GM18526 (cell line): ENCODE results near the gene HDAC1.

ENCODE experiments used
- POLR2A ChIP-seq: IDR thresholded peaks from 3 replicates; pipeline ENCODE4 v1.6.1; 2011; ENCODE audit not compliant: insufficient read length; ENCODE audit errors: extremely low read depth

HDAC1 gene

DNA sequence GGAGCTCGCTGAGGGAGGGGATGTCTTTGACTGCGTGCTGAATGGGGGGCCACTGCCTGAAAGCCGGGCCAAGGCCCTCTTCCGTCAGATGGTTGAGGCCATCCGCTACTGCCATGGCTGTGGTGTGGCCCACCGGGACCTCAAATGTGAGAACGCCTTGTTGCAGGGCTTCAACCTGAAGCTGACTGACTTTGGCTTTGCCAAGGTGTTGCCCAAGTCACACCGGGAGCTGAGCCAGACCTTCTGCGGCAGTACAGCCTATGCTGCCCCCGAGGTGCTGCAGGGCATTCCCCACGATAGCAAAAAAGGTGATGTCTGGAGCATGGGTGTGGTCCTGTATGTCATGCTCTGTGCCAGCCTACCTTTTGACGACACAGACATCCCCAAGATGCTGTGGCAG, 71.8 kb downstream of the HDAC1 start:
- no peak for TF ChIP-seq POLR2A

DNA sequence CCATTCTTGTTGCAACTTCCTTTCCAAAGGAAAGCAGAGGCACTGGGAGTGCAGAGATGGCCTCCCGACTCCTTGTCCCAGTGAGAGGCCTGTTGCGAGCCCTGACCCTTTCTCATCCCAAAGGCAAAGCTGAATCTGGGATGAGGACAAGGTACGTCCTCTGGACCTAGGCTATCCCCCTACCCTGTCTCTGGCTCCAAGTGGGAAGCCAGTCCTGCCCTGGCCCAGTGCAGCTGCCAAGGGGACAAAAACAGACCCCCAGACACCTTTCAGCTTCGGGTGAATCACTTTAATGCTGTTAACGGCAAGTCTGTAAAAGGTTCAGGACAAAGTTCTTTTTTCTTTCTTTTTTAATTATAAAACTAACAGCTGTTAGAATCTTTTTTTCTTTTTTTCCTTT, 73.0 kb downstream of the HDAC1 start:
- no peak for TF ChIP-seq POLR2A

DNA sequence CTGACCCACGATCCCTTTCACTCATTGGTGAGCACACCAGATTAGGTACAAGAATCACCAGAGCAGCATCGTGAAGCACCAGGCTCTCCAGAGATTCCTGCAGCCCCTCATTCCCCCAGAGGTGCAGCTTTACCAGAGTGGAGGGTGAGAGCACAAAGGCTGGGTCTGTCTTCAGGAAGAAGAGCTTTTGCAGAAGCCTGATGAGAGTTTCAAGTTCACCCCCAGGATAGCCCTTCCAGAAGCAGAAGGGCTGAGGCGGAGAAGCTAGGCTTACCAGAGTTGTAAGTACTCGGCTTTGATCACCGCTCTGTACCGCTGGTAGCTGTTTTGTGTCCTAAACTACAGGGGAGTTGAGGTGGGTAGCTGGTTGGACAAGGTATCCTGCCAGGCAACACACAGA, 73.6 kb downstream of the HDAC1 start:
- no peak for TF ChIP-seq POLR2A

DNA sequence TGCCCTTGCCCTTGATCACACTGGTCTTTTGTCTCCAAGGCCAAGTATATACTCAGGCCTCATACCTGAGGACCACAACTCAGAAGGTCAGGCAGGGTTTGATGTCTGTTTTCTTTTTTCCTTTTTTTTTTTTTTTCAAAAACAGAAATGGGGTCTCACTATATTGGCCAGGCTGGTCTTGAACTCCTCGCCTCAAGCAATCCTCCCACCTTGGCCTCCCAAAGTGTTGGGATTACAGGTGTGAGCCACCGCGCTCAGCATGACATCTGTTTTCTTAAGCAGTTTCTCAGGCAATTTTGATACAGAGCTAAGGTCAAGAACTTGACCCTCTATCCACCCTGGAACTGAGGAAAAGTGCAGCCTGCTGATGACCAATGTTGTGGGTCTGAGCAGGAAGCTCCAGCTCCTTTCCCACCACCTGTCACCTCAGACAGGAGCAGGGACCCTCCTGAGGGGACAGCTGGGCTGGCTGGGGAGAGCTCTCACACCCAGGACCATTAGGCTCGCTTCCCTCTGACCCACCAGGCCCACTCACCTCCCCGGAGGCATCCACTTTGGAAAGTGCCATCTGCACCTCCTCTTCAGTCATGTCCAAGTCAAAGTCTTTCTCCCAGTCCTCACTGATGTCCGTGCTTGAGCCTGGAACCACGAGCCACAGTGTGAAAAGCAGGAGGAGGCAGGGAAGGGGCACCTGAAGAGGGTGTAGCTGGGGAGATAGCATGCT, 76.2 kb downstream of the HDAC1 start:
- TF ChIP-seq POLR2A: no peak

DNA sequence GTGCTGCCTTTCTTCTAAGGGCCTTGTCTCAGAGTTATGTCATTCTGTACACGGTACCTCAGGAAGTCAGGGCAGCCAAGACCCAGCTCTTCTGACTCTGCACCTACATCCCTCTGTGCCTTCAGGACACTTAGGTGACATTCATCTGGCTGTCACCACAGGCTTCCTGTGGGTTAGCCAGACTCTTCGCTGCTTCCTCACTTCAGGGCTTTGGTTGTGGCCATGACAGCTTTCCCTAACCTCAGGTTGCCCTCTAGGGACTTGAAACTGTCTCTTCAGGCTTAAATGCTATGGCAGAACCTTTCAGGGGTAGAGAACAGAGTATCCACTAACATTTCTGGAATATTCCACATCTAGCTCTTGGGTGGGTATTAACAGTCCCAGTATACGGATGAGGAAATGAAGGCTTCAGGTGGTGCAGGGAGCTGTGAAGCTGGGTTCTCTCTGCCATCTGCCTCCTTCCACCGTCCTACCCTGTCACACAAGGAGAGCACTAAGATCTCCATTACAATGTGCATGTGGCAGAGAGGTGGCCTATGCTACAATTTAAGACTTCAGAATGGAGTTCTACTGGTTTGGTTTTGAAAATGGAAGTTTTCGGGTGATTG, 80.4 kb downstream of the HDAC1 start:
- no peak for TF ChIP-seq POLR2A

DNA sequence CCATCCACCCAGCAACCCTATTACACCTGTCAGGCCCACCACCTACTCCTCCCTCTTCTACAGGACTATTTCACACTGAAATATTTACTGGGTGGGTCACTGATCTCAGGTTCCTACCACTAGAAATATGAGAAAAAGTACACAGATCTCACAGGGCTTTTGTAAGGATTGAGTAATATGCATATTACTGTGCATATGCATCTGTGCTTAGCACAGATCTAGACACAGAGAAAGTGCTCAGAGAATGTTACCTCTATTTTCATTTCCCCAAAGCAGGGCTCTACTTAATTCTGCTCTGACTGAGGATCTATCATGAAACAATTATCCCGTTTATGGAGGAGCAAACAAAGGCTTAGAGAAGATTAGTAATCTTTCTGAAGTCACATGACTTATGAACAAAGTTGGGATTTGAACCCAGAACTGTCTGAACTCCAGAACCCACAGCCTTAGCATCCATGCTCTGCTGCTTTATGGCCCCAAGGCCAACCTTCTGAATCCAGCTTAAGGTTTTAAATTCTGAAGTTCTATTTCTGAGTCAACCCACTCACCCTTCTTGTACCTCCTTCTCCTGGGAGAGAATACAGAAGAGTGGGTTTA, 82.2 kb downstream of the HDAC1 start:
- no peak for TF ChIP-seq POLR2A

DNA sequence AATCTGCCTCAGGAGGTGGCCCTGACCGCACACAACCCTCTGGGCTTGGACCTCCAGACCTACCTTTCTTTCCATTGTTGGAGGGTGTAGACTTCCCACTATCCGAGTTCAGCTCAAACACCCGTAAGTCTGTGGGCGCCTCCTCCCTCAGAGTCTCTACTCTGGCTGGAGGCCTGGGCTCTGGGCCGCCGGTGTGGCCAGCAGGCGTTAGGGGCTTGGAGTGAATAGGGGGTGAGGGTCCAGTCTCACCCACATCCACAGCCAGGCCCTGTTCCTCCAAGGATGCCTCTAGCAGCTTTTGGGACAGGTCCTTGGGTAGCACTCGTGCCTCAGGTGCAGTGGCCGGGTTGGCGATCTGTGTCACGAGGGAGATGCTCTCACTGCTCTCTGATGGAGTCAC, 84.3 kb downstream of the HDAC1 start:
- TF ChIP-seq POLR2A: no peak

DNA sequence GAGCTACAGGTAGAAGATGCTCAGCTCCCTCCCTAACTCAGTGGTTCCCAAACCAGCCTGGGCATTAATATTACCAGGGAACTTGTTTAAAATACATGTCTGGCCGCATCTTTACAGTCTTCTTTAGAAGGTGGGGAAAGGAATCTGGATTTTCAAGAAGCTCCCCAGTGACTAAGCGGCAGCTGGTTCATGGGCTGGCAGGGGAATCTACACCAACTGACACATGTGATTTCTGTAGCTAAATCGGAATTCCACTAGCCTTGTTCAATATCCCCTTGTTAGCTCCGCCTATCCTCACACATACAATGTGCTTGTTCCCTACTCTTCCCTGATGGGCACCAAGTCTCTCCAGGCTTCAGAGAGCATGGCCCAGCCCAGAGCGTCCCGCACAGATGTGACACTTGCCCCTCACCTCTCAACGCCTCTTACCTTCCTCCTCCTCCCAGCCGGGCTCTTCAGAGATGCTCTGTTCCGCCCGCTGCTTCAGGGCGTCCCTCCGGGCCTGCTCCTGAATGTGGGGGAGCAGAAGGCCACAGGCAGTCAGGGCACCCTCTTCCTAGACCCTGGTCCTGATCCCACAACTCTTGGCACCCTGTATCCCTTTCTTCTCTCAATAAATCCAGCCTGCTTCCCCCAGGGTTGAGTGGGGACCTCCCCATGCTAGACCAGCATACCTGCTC, 85.8 kb downstream of the HDAC1 start:
- no peak for TF ChIP-seq POLR2A

DNA sequence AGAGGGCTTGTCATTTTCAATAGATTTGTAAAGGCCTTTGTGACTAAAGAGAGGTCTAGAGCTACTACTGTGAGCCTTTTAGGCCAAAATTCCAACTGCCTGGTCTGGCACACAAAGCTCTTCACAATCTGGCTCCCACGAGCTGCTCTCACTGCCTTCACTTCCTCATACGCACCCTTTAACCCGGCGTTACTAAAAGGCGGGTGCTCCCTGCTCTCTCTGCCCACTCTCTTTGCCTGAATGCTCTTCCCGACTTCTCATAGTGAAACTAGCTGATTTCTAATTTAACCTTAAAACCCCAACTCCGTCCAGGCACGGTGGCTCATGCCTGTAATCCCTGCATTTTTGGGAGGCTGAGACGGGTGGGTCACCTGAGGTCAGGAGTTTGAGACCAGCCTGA, 88.2 kb downstream of the HDAC1 start:
- no peak for TF ChIP-seq POLR2A
